Astrocyte of the spinal cord (primary cell): ENCODE measurements around the gene CAMTA1.

Experiments
- DNase-seq: peaks from one replicate; pipeline ENCODE4 v3.0.0; 2011; ENCODE audit warnings: low read depth, low spot score
- H3K4me3 ChIP-seq: 2 replicates; pipeline ENCODE4 v1.5.1; 2011; ENCODE audit warnings: low read depth, mild to moderate bottlenecking, low read length, moderate library complexity
- CTCF ChIP-seq: IDR thresholded peaks from 2 replicates; pipeline ENCODE4 v1.5.1; 2012; ENCODE audit warnings: low read depth, mild to moderate bottlenecking, low read length, inconsistent platforms
- in situ Hi-C: cut with HindIII; loops from 2 replicates; pipeline ENCODE4 v1.10.0; 2017; ENCODE audit warnings: low sequenced_read_pairs

CAMTA1 gene

DNA sequence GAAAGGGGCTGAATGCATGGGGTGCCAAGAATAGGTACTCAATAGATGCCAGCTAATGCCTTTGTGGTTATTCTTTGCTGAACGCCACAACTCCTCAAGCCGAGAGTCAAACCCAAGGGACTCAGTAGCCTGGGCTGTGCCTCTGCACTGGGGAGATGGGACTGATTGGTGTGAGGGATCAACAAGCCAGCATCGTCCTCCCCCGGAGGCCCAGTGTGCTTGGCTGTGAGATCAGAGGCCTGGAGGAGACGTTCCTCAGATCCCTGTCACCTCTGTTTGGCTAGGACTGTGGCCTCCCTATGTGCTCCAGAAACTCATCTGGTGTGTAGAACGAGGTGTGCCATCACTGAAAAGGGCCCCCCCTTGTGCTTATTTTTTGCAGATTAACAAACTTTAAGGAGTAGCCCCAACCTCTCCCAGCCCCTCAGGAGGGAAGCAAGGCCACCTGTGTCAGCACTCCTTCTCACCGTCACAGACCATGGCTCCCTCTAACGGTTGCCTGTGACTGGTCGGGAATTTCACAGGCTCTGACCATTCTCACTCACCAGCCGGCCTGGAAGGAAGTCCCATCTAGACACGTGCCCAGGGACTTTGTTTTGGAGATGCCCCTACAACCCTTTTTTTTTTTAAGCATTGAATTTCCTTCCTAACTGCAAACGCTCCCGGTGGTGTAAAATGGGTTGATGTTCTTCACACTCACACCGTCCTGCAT is 791.8 kb downstream of the CAMTA1 start:
- TF ChIP-seq CTCF = peak; percentile 52
- in situ Hi-C loops = no loop called here
- H3K4me3 ChIP-seq = no peak overlapping the region
- peak; percentile 15 for DNase-seq

DNA sequence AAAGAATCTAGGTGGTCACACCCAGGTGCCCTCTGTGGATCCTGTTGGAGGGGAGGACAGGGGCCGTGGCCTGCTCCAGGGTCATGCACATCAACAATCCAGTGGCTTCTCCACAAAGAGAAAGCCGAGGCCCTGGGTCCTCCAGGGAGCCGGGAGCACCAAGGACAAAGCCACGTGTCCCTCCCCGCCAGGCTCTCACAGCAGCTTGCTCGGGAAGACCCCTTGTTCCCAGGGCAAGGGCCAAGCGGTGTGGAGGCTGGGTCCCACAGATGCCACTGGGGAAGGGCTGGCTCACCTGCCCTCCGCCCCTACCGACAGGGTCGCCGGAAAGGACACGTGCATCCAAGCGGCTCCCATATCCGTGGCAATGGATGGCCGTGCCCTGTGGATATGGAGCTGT is 793.0 kb downstream of the CAMTA1 start:
- no peak for DNase-seq
- TF ChIP-seq CTCF = no peak
- in situ Hi-C loops = no loop called here
- H3K4me3 ChIP-seq = no peak overlapping the region

DNA sequence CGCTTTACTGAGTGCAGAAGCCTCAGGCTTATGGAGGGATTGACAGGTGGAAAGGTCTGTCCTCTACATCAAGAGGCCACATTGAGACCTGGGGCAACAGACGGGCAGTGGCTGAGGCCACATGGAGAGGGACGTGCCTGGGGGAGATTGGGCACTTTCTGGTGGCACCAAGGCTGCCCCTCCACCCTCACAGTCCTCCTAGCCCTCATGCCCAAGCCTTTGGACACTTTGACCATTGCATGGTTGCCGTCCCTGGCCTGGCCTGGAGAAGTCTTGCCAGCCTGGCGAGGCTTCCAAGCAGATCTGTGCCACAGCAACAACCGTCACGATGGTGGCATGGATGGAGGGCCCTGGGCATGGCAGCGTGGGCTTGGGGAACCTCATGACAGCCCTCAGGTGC is 793.8 kb downstream of the CAMTA1 start:
- no peak overlapping the region for H3K4me3 ChIP-seq
- in situ Hi-C loops = no loop called here
- DNase-seq = no peak
- no peak for TF ChIP-seq CTCF

DNA sequence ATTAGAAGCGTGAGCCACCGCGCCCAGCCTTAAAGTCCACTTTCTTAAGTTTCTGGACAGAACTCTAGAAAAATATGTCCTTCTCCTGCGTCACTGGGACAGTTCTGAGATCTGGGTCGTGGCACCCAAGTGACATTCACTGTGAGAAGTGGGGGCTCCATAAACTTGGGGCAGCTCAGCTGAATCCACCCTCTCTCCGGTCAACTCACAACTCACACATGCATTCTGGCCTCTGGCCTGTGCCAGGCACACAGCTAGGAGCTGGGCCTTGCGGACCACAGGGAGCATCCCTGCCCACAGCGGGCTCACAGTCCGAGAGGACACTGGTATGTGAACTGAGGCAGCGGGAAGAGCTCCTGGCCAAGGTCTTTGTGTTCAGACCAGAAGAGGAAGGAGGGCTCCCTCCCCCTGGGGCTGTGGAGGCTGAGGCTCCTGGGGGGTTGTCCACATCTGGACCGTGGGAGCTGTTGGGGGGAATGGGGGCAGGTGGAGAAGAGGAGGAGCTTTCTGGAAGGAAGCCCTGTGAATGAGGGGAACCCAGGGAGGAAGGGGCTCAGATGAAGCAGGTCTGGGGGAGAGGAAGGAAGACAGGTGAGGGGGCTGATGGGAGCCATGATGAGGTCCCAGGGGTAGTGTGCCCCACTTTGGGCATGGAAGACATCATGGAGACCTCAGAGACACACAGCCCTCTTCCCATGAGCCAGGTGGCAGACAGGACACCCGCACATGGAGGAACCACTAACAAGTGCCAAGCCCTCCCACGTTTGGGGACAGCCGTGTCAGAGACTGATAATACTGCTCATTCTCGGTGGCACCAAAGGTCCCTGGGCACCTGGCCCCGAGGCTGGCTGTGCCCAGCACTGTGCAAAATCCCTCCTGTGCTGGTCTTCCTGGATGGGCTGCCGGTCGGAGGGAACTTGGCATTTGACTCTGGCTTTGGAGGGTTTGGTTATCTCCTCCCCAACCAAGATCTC is 794.9 kb downstream of the CAMTA1 start:
- DNase-seq = no peak
- no peak overlapping the region for H3K4me3 ChIP-seq
- TF ChIP-seq CTCF = no peak
- in situ Hi-C loops = no loop called here

DNA sequence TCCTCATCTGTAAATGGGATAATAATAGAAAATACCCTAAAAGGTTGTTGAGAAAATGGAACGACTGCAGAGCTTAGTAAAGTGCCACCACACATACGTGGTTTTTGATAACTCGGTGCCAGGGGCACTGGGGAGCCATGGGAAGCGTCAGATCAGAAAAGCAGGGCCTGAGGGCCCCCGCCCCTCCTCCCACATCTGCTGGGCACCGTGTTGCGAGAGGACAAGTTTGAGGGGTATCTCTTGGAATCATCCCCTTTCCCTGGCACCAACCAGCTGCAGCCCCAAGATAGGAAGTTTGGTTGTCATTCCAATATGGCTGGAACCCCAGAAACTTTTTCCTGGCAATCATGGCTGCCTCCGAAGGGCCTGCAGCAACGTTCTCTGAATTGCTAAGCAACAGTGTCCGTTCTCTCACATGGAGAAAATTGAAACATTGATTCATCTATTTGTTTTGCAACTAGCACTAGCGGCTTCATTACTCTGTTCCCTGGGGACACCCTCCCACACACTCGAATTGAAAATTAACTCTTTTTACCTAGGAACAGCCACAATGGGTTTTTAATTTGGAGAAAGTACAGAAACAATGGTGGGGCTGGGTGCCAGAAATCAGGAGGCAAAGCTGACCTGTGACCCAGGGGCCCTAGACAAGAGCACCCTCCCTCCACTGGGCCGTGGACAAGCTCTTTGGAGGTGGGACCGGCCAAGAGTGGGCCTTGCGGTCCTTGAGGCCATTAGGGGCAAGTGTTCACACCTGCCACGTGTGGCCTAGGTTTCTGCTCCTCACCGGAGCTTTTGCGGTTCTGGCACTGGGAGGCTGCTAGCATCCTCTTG is 795.9 kb downstream of the CAMTA1 start:
- in situ Hi-C loops = no loop called here
- DNase-seq = no peak
- H3K4me3 ChIP-seq = no peak overlapping the region
- TF ChIP-seq CTCF = no peak
